Measurements from ENCODE around the gene IGFBP3. TPM values are rescaled to one million over a fixed set of nuclear protein-coding genes. Genes with fewer than 3 reads are reported as not detected.
"Not testable (repeated sequence)": the region's sequence is repeated elsewhere in the genome, so short reads cannot be mapped to it uniquely, and the experiment has no call there.

The IGFBP3 gene
- total RNA-seq, 1 donor from 2014 or later, result 1,283 TPM

- no peaks in the 10 kb centered on the region for H3K36me3 ChIP-seq (ENCODE audit: insufficient read depth, low read length)
These were observed 19.9 kb upstream of the IGFBP3 start for GRCh38 chr7:45940939-45941338.

DNA sequence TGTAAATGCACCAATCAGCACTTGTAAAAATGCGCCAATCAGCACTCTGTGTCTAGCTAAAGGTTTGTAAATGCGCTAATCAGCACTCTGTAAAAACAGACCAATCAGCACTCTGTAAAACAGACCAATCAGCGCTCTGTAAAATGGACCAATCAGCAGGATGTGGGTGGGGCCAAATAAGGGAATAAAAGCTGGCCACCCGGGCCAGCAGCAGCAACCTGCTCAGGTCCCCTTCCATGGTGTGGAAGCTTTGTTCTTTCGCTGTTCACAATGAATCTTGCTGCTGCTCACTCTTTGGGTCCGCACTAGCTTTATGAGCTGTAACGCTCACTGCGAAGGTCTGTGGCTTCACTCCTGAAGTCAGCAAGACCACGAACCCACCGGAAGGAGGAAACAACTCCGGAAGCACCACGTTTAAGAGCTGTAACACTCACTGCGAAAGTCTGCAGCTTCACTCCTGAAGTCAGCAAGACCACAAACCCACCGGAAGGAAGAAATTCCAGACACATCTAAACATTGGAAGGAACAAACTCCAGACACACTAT lies 19.2 kb upstream of the IGFBP3 start:
- H3K27ac Mint-ChIP-seq (ENCODE audit: unreplicated experiment), result peak overlapping the region; percentile 56
- H3K27ac ChIP-seq (ENCODE audit: low read depth, low read length); H3K27me3 Mint-ChIP-seq (ENCODE audit: low read depth, unreplicated experiment): not testable (repeated sequence)

More at GRCh38 chr7:45940939-45941338, 19.9 kb upstream of the IGFBP3 start:
- H3K27me3 Mint-ChIP-seq (ENCODE audit: low read depth, unreplicated experiment), result no peaks in the 10 kb centered on the region
- H3K4me3 Mint-ChIP-seq (ENCODE audit: unreplicated experiment), result peak overlapping the region; percentile 67
- no peak for DNase-seq (ENCODE audit: low read depth)
- Histone ChIP-seq H3K9me3 (ENCODE audit: insufficient read depth, low read depth, low read length) (no peaks in the 10 kb centered on the region), H3K79me2 (ENCODE audit: insufficient read depth, low read length) (no peaks in the 10 kb centered on the region), H3K9ac (ENCODE audit: low read length) (no peak overlapping the region), H3K4me3 (ENCODE audit: insufficient read depth, low read depth, low read length) (no peak overlapping the region), H2AFZ (ENCODE audit: low read depth, low read length) (no peak overlapping the region), H3K4me2 (ENCODE audit: low read length) (no peak overlapping the region), H3K4me1 (ENCODE audit: insufficient read depth, low read length) (no peaks in the 10 kb centered on the region), H3K27ac (ENCODE audit: low read depth, low read length) (no peak overlapping the region), H4K20me1 (ENCODE audit: insufficient read depth, low read length) (no peaks in the 10 kb centered on the region), H3K27me3 (ENCODE audit: insufficient read depth, low read length) (no peaks in the 10 kb centered on the region)
- TF ChIP-seq, protein P1, sequence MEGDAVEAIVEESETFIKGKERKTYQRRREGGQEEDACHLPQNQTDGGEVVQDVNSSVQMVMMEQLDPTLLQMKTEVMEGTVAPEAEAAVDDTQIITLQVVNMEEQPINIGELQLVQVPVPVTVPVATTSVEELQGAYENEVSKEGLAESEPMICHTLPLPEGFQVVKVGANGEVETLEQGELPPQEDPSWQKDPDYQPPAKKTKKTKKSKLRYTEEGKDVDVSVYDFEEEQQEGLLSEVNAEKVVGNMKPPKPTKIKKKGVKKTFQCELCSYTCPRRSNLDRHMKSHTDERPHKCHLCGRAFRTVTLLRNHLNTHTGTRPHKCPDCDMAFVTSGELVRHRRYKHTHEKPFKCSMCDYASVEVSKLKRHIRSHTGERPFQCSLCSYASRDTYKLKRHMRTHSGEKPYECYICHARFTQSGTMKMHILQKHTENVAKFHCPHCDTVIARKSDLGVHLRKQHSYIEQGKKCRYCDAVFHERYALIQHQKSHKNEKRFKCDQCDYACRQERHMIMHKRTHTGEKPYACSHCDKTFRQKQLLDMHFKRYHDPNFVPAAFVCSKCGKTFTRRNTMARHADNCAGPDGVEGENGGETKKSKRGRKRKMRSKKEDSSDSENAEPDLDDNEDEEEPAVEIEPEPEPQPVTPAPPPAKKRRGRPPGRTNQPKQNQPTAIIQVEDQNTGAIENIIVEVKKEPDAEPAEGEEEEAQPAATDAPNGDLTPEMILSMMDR (IDR thresholded peaks at IDR 0.05; ENCODE audit: insufficient read depth, low read depth, low read length), result no peak
- no peak for TF ChIP-seq EZH2 (IDR thresholded peaks at IDR 0.05; ENCODE audit: insufficient read depth, low read length)
- H3K9me3 Mint-ChIP-seq (ENCODE audit: unreplicated experiment), result peaks cover 8% of the 10 kb centered on the region
- no peaks in the 10 kb centered on the region for H3K36me3 Mint-ChIP-seq (ENCODE audit: low read depth, unreplicated experiment)
- no peak for FAIRE-seq
- H3K27ac Mint-ChIP-seq (ENCODE audit: unreplicated experiment), result peak overlapping the region; percentile 56
- peaks cover 1% of the 10 kb centered on the region for H3K4me1 Mint-ChIP-seq (ENCODE audit: low read depth, unreplicated experiment)

DNA sequence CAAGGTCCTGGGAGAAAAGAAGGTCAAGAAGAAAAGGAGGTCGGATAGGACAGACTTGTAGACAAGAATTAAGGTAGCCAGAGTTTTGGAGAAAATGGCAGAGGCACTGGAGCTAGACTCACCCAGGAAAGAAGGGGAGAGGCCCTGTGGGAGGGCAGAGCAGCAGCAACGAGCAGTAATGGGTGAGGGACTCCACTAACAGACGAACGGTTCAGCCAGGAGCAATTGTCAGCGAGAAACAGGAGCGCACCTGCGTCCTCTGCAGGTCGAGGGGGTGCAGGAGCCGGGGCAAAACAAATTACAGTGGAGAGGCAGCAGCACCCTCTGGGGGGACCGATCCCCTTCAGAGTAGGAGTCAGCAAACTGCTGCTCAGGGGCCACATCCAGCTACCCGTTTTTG lies 18.5 kb upstream of the IGFBP3 start:
- H3K27ac Mint-ChIP-seq (ENCODE audit: unreplicated experiment), result no peak overlapping the region

More for the DNA sequence above, 19.2 kb upstream of the IGFBP3 start:
- H3K9me3 Mint-ChIP-seq (ENCODE audit: unreplicated experiment); H3K9me3 ChIP-seq (ENCODE audit: insufficient read depth, low read depth, low read length); H3K27me3 ChIP-seq (ENCODE audit: insufficient read depth, low read length); H3K9ac ChIP-seq (ENCODE audit: low read length); DNase-seq (ENCODE audit: low read depth); H3K4me1 ChIP-seq (ENCODE audit: insufficient read depth, low read length); H3K79me2 ChIP-seq (ENCODE audit: insufficient read depth, low read length); FAIRE-seq; H3K4me1 Mint-ChIP-seq (ENCODE audit: low read depth, unreplicated experiment); H3K36me3 Mint-ChIP-seq (ENCODE audit: low read depth, unreplicated experiment); H3K4me3 ChIP-seq (ENCODE audit: insufficient read depth, low read depth, low read length); H2AFZ ChIP-seq (ENCODE audit: low read depth, low read length); H3K36me3 ChIP-seq (ENCODE audit: insufficient read depth, low read length); H4K20me1 ChIP-seq (ENCODE audit: insufficient read depth, low read length); H3K4me2 ChIP-seq (ENCODE audit: low read length): not testable (repeated sequence)
- peak overlapping the region; percentile 67 for H3K4me3 Mint-ChIP-seq (ENCODE audit: unreplicated experiment)

More for the DNA sequence above, 18.5 kb upstream of the IGFBP3 start:
- Histone ChIP-seq H3K27me3 (ENCODE audit: insufficient read depth, low read length) (no peaks in the 10 kb centered on the region), H3K79me2 (ENCODE audit: insufficient read depth, low read length) (no peaks in the 10 kb centered on the region), H3K4me2 (ENCODE audit: low read length) (no peak overlapping the region), H3K9me3 (ENCODE audit: insufficient read depth, low read depth, low read length) (no peaks in the 10 kb centered on the region), H4K20me1 (ENCODE audit: insufficient read depth, low read length) (no peaks in the 10 kb centered on the region), H3K36me3 (ENCODE audit: insufficient read depth, low read length) (no peaks in the 10 kb centered on the region), H3K4me3 (ENCODE audit: insufficient read depth, low read depth, low read length) (no peak overlapping the region), H3K9ac (ENCODE audit: low read length) (no peak overlapping the region), H3K27ac (ENCODE audit: low read depth, low read length) (no peak overlapping the region), H3K4me1 (ENCODE audit: insufficient read depth, low read length) (no peaks in the 10 kb centered on the region), H2AFZ (ENCODE audit: low read depth, low read length) (no peak overlapping the region)
- no peak for TF ChIP-seq EZH2 (IDR thresholded peaks at IDR 0.05; ENCODE audit: insufficient read depth, low read length)
- TF ChIP-seq, protein P1 (IDR thresholded peaks at IDR 0.05; ENCODE audit: insufficient read depth, low read depth, low read length), result no peak
- Mint-ChIP-seq H3K36me3 (ENCODE audit: low read depth, unreplicated experiment) (no peaks in the 10 kb centered on the region), H3K4me3 (ENCODE audit: unreplicated experiment) (no peak overlapping the region), H3K4me1 (ENCODE audit: low read depth, unreplicated experiment) (peaks cover 1% of the 10 kb centered on the region), H3K27me3 (ENCODE audit: low read depth, unreplicated experiment) (peaks cover 1% of the 10 kb centered on the region), H3K9me3 (ENCODE audit: unreplicated experiment) (peaks cover 8% of the 10 kb centered on the region)
- no peak for FAIRE-seq
- no peak for DNase-seq (ENCODE audit: low read depth)
